ENCODE results near the gene TNS3. TPM values are rescaled to one million over a fixed set of nuclear protein-coding genes. Genes with fewer than 3 reads are reported as not detected.

Gene TNS3
- total RNA-seq, 1 donor from 2014 or later: 174 TPM

GRCh38 chr7:47335071-47335470, 246.8 kb downstream of the TNS3 start:
- ATAC-seq (no peak), DNase-seq (no peak)
- no peaks in the 10 kb centered on the region for H3K9me3 ChIP-seq
- TF ChIP-seq, protein P1, sequence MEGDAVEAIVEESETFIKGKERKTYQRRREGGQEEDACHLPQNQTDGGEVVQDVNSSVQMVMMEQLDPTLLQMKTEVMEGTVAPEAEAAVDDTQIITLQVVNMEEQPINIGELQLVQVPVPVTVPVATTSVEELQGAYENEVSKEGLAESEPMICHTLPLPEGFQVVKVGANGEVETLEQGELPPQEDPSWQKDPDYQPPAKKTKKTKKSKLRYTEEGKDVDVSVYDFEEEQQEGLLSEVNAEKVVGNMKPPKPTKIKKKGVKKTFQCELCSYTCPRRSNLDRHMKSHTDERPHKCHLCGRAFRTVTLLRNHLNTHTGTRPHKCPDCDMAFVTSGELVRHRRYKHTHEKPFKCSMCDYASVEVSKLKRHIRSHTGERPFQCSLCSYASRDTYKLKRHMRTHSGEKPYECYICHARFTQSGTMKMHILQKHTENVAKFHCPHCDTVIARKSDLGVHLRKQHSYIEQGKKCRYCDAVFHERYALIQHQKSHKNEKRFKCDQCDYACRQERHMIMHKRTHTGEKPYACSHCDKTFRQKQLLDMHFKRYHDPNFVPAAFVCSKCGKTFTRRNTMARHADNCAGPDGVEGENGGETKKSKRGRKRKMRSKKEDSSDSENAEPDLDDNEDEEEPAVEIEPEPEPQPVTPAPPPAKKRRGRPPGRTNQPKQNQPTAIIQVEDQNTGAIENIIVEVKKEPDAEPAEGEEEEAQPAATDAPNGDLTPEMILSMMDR (IDR thresholded peaks at IDR 0.05): no peak
- H3K27ac ChIP-seq: no peak overlapping the region
- H3K27me3 ChIP-seq (ENCODE audit: low read depth): no peaks in the 10 kb centered on the region
- no peak overlapping the region for H3K4me3 ChIP-seq
- peaks cover 15% of the 10 kb centered on the region for H3K36me3 ChIP-seq
- H3K4me1 ChIP-seq: peaks cover 54% of the 10 kb centered on the region
- intact Hi-C loops (cut with DNase I): no loop called here

DNA sequence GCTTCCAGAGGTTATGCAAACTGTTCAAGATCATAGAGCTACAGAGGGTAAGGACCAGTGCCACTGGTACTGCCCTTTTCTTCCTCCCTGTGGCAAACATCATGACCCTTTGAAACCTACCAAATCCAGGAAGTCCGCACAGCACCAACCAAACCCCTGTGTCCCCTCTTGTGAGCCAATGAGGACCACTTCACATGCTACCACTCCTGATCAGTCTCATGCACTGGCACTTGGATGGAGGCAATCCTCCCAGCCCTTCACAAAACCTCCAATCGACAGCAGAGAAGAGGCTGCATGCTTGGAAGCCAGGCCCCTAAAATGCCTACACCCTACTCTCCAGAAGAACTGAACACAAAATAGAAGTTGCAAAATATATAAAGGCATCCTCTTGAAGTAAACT, 248.0 kb downstream of the TNS3 start:
- Histone ChIP-seq H3K4me1 (peaks cover 65% of the 10 kb centered on the region), H3K36me3 (peaks cover 26% of the 10 kb centered on the region), H3K4me3 (no peak overlapping the region), H3K27ac (no peak overlapping the region), H3K9me3 (no peaks in the 10 kb centered on the region), H3K27me3 (ENCODE audit: low read depth) (no peaks in the 10 kb centered on the region)
- DNase-seq: no peak
- TF ChIP-seq, protein P1 (IDR thresholded peaks at IDR 0.05): no peak
- no peak for ATAC-seq
- intact Hi-C loops (cut with DNase I): no loop called here

DNA sequence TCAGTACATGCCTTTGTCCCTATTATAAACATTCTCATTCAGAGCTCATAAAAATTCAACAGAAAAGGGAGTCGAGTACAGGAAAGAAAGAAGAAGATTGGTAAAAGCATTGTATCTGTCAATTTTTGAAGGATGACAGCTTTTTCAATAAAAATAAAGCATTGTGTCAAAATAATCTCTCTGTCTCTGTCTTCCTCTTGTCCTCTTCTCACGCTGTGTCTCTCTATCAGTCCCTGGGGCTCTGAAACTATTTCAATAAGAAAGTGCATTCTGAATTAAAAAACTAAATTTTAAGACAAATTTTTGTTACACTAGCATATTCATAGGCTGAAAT, 248.4 kb downstream of the TNS3 start:
- intact Hi-C loops (cut with DNase I): no loop called here
- Histone ChIP-seq H3K4me1 (peaks cover 70% of the 10 kb centered on the region), H3K27ac (no peak overlapping the region), H3K4me3 (no peak overlapping the region), H3K9me3 (no peaks in the 10 kb centered on the region), H3K27me3 (ENCODE audit: low read depth) (no peaks in the 10 kb centered on the region), H3K36me3 (peaks cover 26% of the 10 kb centered on the region)
- no peak for ATAC-seq
- DNase-seq: no peak
- TF ChIP-seq, protein P1 (IDR thresholded peaks at IDR 0.05): no peak

DNA sequence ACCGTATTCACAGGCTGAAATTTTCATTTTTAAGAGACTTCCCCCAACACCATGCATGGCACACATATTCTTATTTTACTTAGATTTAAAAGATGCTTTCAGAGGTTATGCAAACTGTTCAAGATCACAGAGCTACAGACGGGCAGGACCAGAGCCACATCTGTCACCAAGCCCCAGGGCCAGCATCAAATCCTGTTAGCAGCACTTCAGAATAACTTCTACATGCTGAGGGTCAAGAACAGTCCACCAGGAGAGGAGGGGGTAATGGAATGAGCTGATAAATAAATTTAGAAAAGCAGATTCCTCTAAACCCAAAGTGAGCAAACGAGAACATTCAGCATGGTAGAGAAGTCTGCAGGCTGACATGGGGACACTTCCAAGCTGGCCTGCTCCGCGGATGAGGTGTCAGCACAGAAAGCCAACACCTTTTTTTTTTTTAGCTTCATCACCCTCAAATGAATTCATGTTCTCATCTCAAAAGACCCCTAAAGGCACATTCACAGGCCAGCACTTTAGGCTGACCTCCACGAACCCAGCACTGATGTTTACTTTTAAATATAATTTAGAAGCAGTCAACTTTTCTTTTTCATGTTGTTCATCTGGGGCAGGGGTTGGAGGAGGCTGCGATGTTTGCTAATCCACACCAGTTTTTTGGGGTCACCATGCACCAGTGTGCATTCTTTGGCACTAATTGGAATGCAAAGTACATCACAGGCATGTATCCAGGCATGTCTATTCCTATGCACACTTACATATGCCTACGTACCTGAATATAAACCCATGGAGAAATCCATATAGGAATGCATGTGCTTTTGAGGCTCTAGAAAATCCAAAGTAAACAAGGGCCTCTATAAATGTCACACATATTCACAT, 249.0 kb downstream of the TNS3 start:
- TF ChIP-seq, protein P1 (IDR thresholded peaks at IDR 0.05): no peak
- no peak for DNase-seq
- no peaks in the 10 kb centered on the region for H3K9me3 ChIP-seq
- H3K4me1 ChIP-seq: peaks cover 74% of the 10 kb centered on the region
- ATAC-seq: no peak
- intact Hi-C loops (cut with DNase I): no loop called here
- peak overlapping the region; percentile 51 for H3K27ac ChIP-seq
- no peaks in the 10 kb centered on the region for H3K27me3 ChIP-seq (ENCODE audit: low read depth)
- peaks cover 26% of the 10 kb centered on the region for H3K36me3 ChIP-seq
- no peak overlapping the region for H3K4me3 ChIP-seq

DNA sequence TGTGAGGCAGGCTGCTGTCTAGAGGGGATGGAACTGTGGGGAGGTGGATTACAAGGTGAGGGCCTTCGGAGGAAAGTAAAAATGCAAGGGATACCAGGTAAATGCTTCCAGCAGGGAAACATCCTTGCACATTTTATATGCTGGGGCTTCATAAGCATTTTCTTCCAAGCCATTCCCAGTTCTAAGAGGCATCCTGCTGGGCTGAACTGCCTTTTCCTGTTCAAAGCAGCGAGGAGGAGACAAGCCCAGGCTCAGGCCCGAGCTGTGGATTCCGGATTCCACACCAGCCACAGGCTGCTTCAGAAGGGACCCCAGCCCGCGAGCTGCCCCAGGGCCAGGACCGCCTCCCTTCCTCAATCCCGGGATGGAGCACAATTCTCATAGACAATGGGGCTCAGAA, 249.7 kb downstream of the TNS3 start:
- ATAC-seq: no peak
- no peaks in the 10 kb centered on the region for H3K27me3 ChIP-seq (ENCODE audit: low read depth)
- TF ChIP-seq, protein P1 (IDR thresholded peaks at IDR 0.05): no peak
- no peaks in the 10 kb centered on the region for H3K9me3 ChIP-seq
- intact Hi-C loops (cut with DNase I): no loop called here
- peaks cover 26% of the 10 kb centered on the region for H3K36me3 ChIP-seq
- H3K27ac ChIP-seq: peak overlapping the region; percentile 51
- H3K4me1 ChIP-seq: peaks cover 81% of the 10 kb centered on the region
- H3K4me3 ChIP-seq: no peak overlapping the region
- DNase-seq: no peak
